Activated naive CD4-positive, alpha-beta T cell treated with anti-CD3 and anti-CD28 coated beads, Interleukin-2, amount 10 ng/mL, durations not matched to agents 7 days and 5 days (primary cell): Measurements from ENCODE around the gene IL17REL.
"Not testable (repeated sequence)": the region's sequence is repeated elsewhere in the genome, so short reads cannot be mapped to it uniquely, and the experiment has no call there.

ENCODE experiments used
- CTCF ChIA-PET: fragments of 350-600 bp; sonication (Branson Sonifier 250); formaldehyde crosslinking; loops from one replicate; lab custom pipeline; 2021; ENCODE audit warnings: antibody characterized with exemption; lab: Charles Lee
- DNase-seq: peaks from one replicate; pipeline ENCODE4 v3.0.0-alpha.2; 2020
- H3K27ac Mint-ChIP-seq: one replicate; pipeline ENCODE4 v1.8.0; 2021; ENCODE audit warnings: mild to moderate bottlenecking, moderate library complexity, mixed read lengths
- H3K27me3 Mint-ChIP-seq: one replicate; pipeline ENCODE4 v1.8.0; 2021; ENCODE audit warnings: mild to moderate bottlenecking, mixed read lengths
- H3K36me3 Mint-ChIP-seq: one replicate; pipeline ENCODE4 v1.8.0; 2021; ENCODE audit warnings: mixed read lengths
- H3K4me1 Mint-ChIP-seq: one replicate; pipeline ENCODE4 v1.8.0; 2021; ENCODE audit warnings: mixed read lengths
- H3K4me3 Mint-ChIP-seq: one replicate; pipeline ENCODE4 v1.8.0; 2021; ENCODE audit warnings: mild to moderate bottlenecking, moderate library complexity, mixed read lengths
- H3K9me3 Mint-ChIP-seq: one replicate; pipeline ENCODE4 v1.8.0; 2021; ENCODE audit warnings: mixed read lengths

Gene IL17REL

DNA sequence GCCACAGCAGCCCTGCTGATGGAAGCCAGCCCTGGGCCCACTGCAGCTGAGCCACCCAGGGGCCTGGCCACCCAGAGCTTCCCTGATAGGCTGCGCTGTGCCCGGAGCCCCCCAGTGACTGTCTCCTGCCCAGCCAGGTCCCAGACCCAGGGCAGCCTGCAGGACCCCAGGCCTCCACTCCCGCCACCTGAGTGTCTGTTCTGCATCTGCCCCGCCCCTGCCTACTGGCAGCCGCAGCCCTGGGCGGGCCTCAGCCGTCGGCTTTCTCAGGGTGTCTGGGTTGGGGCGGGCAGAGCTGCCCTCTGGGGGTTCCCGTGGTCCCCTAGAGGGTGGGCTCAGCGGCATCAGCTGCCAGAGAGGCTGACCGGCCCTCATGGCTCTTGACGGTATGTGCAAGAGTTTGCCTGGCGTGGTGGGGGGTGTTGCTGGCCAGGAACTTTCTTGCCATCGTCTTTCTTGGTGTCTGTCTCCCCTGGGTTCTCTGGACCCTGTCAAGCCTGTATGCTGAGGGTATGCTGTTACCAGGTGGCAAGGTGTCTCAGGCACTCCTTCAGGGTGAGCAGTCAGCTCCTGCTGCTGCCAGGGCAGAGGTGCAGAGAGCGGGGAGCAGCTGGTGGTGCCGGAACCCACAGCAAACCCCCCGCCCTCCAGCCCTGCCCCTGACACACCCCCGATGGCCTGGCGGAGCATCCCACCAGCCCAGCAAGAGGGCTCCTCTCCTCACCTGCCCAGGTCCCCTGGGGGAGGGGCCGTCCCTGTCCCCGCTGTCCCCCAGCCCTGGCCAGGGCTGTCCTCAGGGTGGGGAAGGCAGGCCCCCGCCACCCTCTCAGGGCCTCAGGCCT is 64.2 kb downstream of the IL17REL start:
- CTCF ChIA-PET, result no interaction called here
- peaks cover 2% of the 10 kb centered on the region for H3K36me3 Mint-ChIP-seq
- H3K4me3 Mint-ChIP-seq, result no peak overlapping the region
- no peaks in the 10 kb centered on the region for H3K27me3 Mint-ChIP-seq
- DNase-seq, result no peak
- H3K4me1 Mint-ChIP-seq, result peaks cover 19% of the 10 kb centered on the region
- peaks cover 3% of the 10 kb centered on the region for H3K9me3 Mint-ChIP-seq
- H3K27ac Mint-ChIP-seq, result no peak overlapping the region

DNA sequence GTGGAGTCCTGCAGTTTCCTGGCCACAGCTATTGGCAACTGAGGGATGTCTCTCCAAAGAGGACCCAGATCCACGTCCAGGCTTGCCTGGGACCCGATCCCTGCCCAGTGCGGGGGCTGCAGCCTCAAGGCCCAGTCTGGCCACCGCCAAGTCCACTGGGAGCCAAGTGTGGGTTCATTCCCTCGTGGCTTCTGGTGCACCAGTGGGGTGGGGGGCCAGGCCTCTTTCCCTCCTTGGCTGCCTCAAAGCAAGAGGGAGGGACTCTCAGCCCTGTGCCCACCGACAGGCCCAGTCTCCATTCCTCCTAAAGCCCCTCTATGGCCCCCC is 65.3 kb downstream of the IL17REL start:
- peaks cover 19% of the 10 kb centered on the region for H3K4me1 Mint-ChIP-seq
- no peak overlapping the region for H3K4me3 Mint-ChIP-seq
- H3K27me3 Mint-ChIP-seq, result no peaks in the 10 kb centered on the region
- H3K27ac Mint-ChIP-seq, result no peak overlapping the region
- peaks cover 2% of the 10 kb centered on the region for H3K36me3 Mint-ChIP-seq
- CTCF ChIA-PET, result no interaction called here
- H3K9me3 Mint-ChIP-seq, result peaks cover 3% of the 10 kb centered on the region
- no peak for DNase-seq

- H3K4me3 Mint-ChIP-seq, result no peak overlapping the region
- CTCF ChIA-PET, result no interaction called here
- peak overlapping the region; percentile 95 for H3K27ac Mint-ChIP-seq
Measured at GRCh38 chr22:49946612-49947295, 65.8 kb downstream of the IL17REL start.

GRCh38 chr22:49945042-49945794 is 67.3 kb downstream of the IL17REL start:
- H3K27me3 Mint-ChIP-seq, H3K9me3 Mint-ChIP-seq, H3K4me3 Mint-ChIP-seq, CTCF ChIA-PET, H3K36me3 Mint-ChIP-seq: not testable (repeated sequence)
- peak overlapping the region; percentile 95 for H3K27ac Mint-ChIP-seq
- peaks cover 19% of the 10 kb centered on the region for H3K4me1 Mint-ChIP-seq
- peak; percentile 70 for DNase-seq

More at GRCh38 chr22:49946612-49947295, 65.8 kb downstream of the IL17REL start:
- DNase-seq, result no peak
- Mint-ChIP-seq H3K9me3 (peaks cover 3% of the 10 kb centered on the region), H3K27me3 (no peaks in the 10 kb centered on the region), H3K36me3 (peaks cover 2% of the 10 kb centered on the region), H3K4me1 (peaks cover 19% of the 10 kb centered on the region)
